B cell (primary cell): ENCODE results near the gene FKBP7. TPM values are rescaled to one million over a fixed set of nuclear protein-coding genes. Genes with fewer than 3 reads are reported as not detected.
"Not testable (repeated sequence)": the region's sequence is repeated elsewhere in the genome, so short reads cannot be mapped to it uniquely, and the experiment has no call there.

Experiments
- ATAC-seq: fragments of 200-7000 bp; cut with Tn5 transposase; one replicate; pipeline ENCODE4 v1.10.0; 2021; ENCODE audit warnings: low read depth, mild to moderate bottlenecking, moderate number of reproducible peaks, moderate library complexity
- CTCF ChIA-PET: fragments of 350-600 bp; sonication (Branson Sonifier 250); formaldehyde crosslinking; loops from one replicate; lab custom pipeline; 2021; ENCODE audit warnings: antibody characterized with exemption, inconsistent platforms; lab: Charles Lee
- POLR2A ChIA-PET: fragments of 350-600 bp; sonication (Branson Sonifier 250); formaldehyde crosslinking; loops from one replicate; lab custom pipeline; 2021; ENCODE audit warnings: antibody characterized with exemption; lab: Charles Lee
- DNase-seq: peaks from one replicate; pipeline ENCODE4 v3.0.0; 2013
- H2AFZ ChIP-seq: 2 replicates; pipeline ENCODE4 v1.6.1; 2012; ENCODE audit warnings: mild to moderate bottlenecking, low read depth, low read length; ENCODE audit not compliant: insufficient read depth, poor library complexity, severe bottlenecking
- H3K27ac ChIP-seq, 2 donors: 1 replicate in 1 of 2; 2 replicates in 1 of 2; pipeline ENCODE4 v1.5.1; 2012 to 2013; ENCODE audit warnings: low read length in 2 of 2, mild to moderate bottlenecking in 2 of 2, moderate library complexity in 1 of 2
- H3K27me3 ChIP-seq, 4 experiments: fragments of 200-600 bp in 1 of 4; sonication (generic) in 1 of 4; replicated peaks in 1 of 4; 1 replicate in 2 of 4; 2 replicates in 2 of 4; pipeline versions ENCODE4 v1.6.1 to v1.7.0; 2013 to 2016; ENCODE audit warnings: low read length in 3 of 4, mild to moderate bottlenecking in 2 of 4, mixed read lengths in 1 of 4, moderate library complexity in 1 of 4; ENCODE audit not compliant: insufficient read depth in 4 of 4, control insufficient read depth in 3 of 4; ENCODE audit errors: control extremely low read depth in 1 of 4
- H3K36me3 ChIP-seq, 2 experiments: replicated peaks in 1 of 2; 1 replicate in 1 of 2; 2 replicates in 1 of 2; pipeline versions ENCODE4 v1.6.1 to v1.7.1; 2013; ENCODE audit warnings: low read length in 1 of 2; ENCODE audit not compliant: insufficient read depth in 2 of 2, control insufficient read depth in 1 of 2; ENCODE audit errors: control extremely low read depth in 1 of 2, extremely low read depth in 1 of 2
- H3K4me1 ChIP-seq, 2 donors: fragments of 200-600 bp in 1 of 2; sonication (generic) in 1 of 2; 1 replicate in 1 of 2; 2 replicates in 1 of 2; pipeline versions ENCODE4 v1.5.1 to v1.6.1; 2013 to 2017; ENCODE audit warnings: low read length in 2 of 2; ENCODE audit not compliant: control insufficient read depth in 2 of 2, insufficient read depth in 2 of 2
- H3K4me2 ChIP-seq: replicated peaks from 2 replicates; pipeline ENCODE3; 2012; ENCODE audit warnings: mild to moderate bottlenecking, low read depth, low read length; ENCODE audit not compliant: poor library complexity, severe bottlenecking
- H3K4me3 ChIP-seq, 5 experiments: fragments of 200-600 bp in 1 of 5; sonication (generic) in 1 of 5; 1 replicate in 3 of 5; 2 replicates in 2 of 5; pipeline versions ENCODE4 v1.5.1 to v1.7.0; 2011 to 2016; ENCODE audit warnings: low read length in 4 of 5, mild to moderate bottlenecking in 4 of 5, low read depth in 2 of 5, control low read depth in 1 of 5, moderate library complexity in 1 of 5; ENCODE audit not compliant: insufficient read depth in 1 of 5; ENCODE audit errors: control extremely low read depth in 1 of 5, extremely low read depth in 1 of 5
- H3K79me2 ChIP-seq: fragments of 200-600 bp; sonication (generic); one replicate; pipeline ENCODE4 v1.6.0; 2016; ENCODE audit warnings: low read length; ENCODE audit not compliant: control insufficient read depth, insufficient read depth
- H3K9ac ChIP-seq: fragments of 200-600 bp; sonication (generic); 2 replicates; pipeline ENCODE4 v1.6.1; 2017; ENCODE audit warnings: mild to moderate bottlenecking, low read length, moderate library complexity
- H3K9me3 ChIP-seq, 3 donors: one replicate each; pipeline versions ENCODE4 v1.6.1 to v1.7.1; 2013; ENCODE audit warnings: low read length in 2 of 3; ENCODE audit not compliant: control insufficient read depth in 2 of 3, insufficient read depth in 1 of 3; ENCODE audit errors: control extremely low read depth in 1 of 3
- H4K20me1 ChIP-seq: 2 replicates; pipeline ENCODE4 v1.6.0; 2012; ENCODE audit warnings: mild to moderate bottlenecking, low read length; ENCODE audit not compliant: insufficient read depth, control insufficient read depth, poor library complexity, severe bottlenecking
- H3K27ac Mint-ChIP-seq: one replicate; pipeline ENCODE4 v1.8.0; 2021; ENCODE audit warnings: mixed read lengths
- H3K27me3 Mint-ChIP-seq: one replicate; pipeline ENCODE4 v1.8.0; 2021; ENCODE audit warnings: mixed read lengths
- H3K4me1 Mint-ChIP-seq: one replicate; pipeline ENCODE4 v1.8.0; 2021; ENCODE audit warnings: mixed read lengths
- H3K4me3 Mint-ChIP-seq: one replicate; pipeline ENCODE4 v1.8.0; 2021; ENCODE audit warnings: mixed read lengths
- H3K9me3 Mint-ChIP-seq: one replicate; pipeline ENCODE4 v1.8.0; 2022; ENCODE audit warnings: mixed read lengths; ENCODE audit not compliant: insufficient read depth
- CTCF ChIP-seq: fragments of 200-600 bp; IDR thresholded peaks from one replicate; pipeline ENCODE4 v1.8.0; 2022; ENCODE audit warnings: antibody characterized with exemption, mild to moderate bottlenecking
- EZH2 ChIP-seq: IDR thresholded peaks from 2 replicates; pipeline ENCODE4 v1.6.1; 2012; ENCODE audit warnings: borderline replicate concordance, low read depth, mild to moderate bottlenecking, moderate library complexity, low read length; ENCODE audit not compliant: insufficient read depth, poor library complexity, severe bottlenecking
- WGBS: methylation state at CpG from one replicate; pipeline ENCODE4 v1.1.5; 2013; ENCODE audit warnings: missing lambda C conversion rate; ENCODE audit not compliant: insufficient coverage; 5-methylcytosine and 5-hydroxymethylcytosine counted together
- intact Hi-C: fragments of 100-400 bp; cut with micrococcal nuclease; formaldehyde crosslinking; loops from one replicate; pipeline ENCODE4 v1.10.0; 2022
- polyA plus RNA-seq: library from polyadenylated mRNA; depleted of rRNA; stranded (reverse); fragments of >200 nt; gene quantifications from 2 replicates; pipeline ENCODE4 v1.2.3, GENCODE V29; 2012
- total RNA-seq, 2 donors: library from RNA; stranded (reverse); fragments of 120-200 nt in 1 of 2; gene quantifications; 1 replicate in 1 of 2; 2 replicates in 1 of 2; pipeline versions ENCODE4 v1.2.3 to v1.2.4, GENCODE V29; 2013 to 2022

Gene FKBP7
- total and polyA plus RNA-seq, 2 donors (not counting 1 experiment from before 2014, with no cell fraction given) = 0.39 to 0.97 TPM

GRCh38 chr2:178473931-178474330 lies 4.5 kb downstream of the FKBP7 start:
- H3K4me3 ChIP-seq = no peak overlapping the region
- WGBS = no CpG with 5 or more reads among the region's 4 CpGs
- H3K9me3 ChIP-seq = no peaks in the 10 kb centered on the region
- no peak for DNase-seq
- POLR2A ChIA-PET = no interaction called here
- TF ChIP-seq CTCF (no peak), EZH2 (no peak)
- peaks cover 4% of the 10 kb centered on the region in 2 donors for H3K4me1 ChIP-seq
- Mint-ChIP-seq H3K27me3 (no peaks in the 10 kb centered on the region), H3K9me3 (no peaks in the 10 kb centered on the region), H3K4me1 (peaks cover 10% of the 10 kb centered on the region), H3K27ac (no peak overlapping the region), H3K4me3 (no peak overlapping the region)
- no peak overlapping the region for H2AFZ ChIP-seq
- H3K9ac ChIP-seq = no peak overlapping the region
- no peaks in the 10 kb centered on the region for H3K36me3 ChIP-seq
- no peaks in the 10 kb centered on the region for H3K79me2 ChIP-seq
- CTCF ChIA-PET = no interaction called here
- no peak overlapping the region for H3K4me2 ChIP-seq
- H3K27me3 ChIP-seq = no peaks in the 10 kb centered on the region
- intact Hi-C loops = no loop called here
- no peak for ATAC-seq
- no peak overlapping the region for H3K27ac ChIP-seq
- H4K20me1 ChIP-seq = no peaks in the 10 kb centered on the region

GRCh38 chr2:178473373-178473772 lies 5.0 kb downstream of the FKBP7 start:
- ChIA-PET POLR2A (interaction anchor here (0.8 kb wide), 1 partner anchor 72 kb away, joined by 15 read pairs; no protein-coding TSS in a partner anchor), CTCF (interaction anchor here (0.7 kb wide), 1 partner anchor 977 kb away, joined by 4 read pairs; no protein-coding TSS in a partner anchor)
- Histone ChIP-seq H3K36me3 (no peaks in the 10 kb centered on the region), H2AFZ (no peak overlapping the region), H3K9ac (no peak overlapping the region), H3K27ac (no peak overlapping the region), H3K4me3 (no peak overlapping the region), H3K4me1 (peaks cover 4% of the 10 kb centered on the region in 2 donors), H3K9me3 (no peaks in the 10 kb centered on the region), H3K27me3 (no peaks in the 10 kb centered on the region), H3K4me2 (no peak overlapping the region), H3K79me2 (no peaks in the 10 kb centered on the region), H4K20me1 (no peaks in the 10 kb centered on the region)
- Mint-ChIP-seq H3K27ac (no peak overlapping the region), H3K4me1 (peaks cover 6% of the 10 kb centered on the region), H3K27me3 (no peaks in the 10 kb centered on the region), H3K9me3 (no peaks in the 10 kb centered on the region), H3K4me3 (no peak overlapping the region)
- intact Hi-C loops = no loop called here
- 100% methylated on average over 1 of the region's 2 CpGs for WGBS
- no peak for ATAC-seq
- no peak for TF ChIP-seq CTCF
- TF ChIP-seq EZH2 = no peak
- no peak for DNase-seq

GRCh38 chr2:178471313-178471712 lies 7.1 kb downstream of the FKBP7 start:
- H3K9me3 Mint-ChIP-seq, H3K79me2 ChIP-seq, H3K27ac Mint-ChIP-seq, H3K27ac ChIP-seq, H3K4me3 Mint-ChIP-seq, H3K4me2 ChIP-seq, intact Hi-C loops, H3K4me1 ChIP-seq, H2AFZ ChIP-seq, POLR2A ChIA-PET, ATAC-seq, H3K4me3 ChIP-seq, H3K4me1 Mint-ChIP-seq, H3K36me3 ChIP-seq, H3K9ac ChIP-seq, CTCF ChIA-PET, H3K27me3 ChIP-seq, DNase-seq, H3K27me3 Mint-ChIP-seq, H3K9me3 ChIP-seq, H4K20me1 ChIP-seq: not testable (repeated sequence)
- WGBS = no CpG with 5 or more reads among the region's 5 CpGs
